ENCODE results near the gene IL16.
"Not testable (repeated sequence)": the region's sequence is repeated elsewhere in the genome, so short reads cannot be mapped to it uniquely, and the experiment has no call there.

IL16 gene

GRCh38 chr15:81346611-81347010 lies 149.9 kb downstream of the IL16 start:
- H3K4me3 Mint-ChIP-seq: no peak overlapping the region
- H3K27me3 Mint-ChIP-seq: no peaks in the 10 kb centered on the region
- peaks cover 6% of the 10 kb centered on the region for H3K4me1 Mint-ChIP-seq
- H3K27ac Mint-ChIP-seq: no peak overlapping the region
- peaks cover 4% of the 10 kb centered on the region for H3K36me3 Mint-ChIP-seq
- H3K9me3 Mint-ChIP-seq: no peaks in the 10 kb centered on the region

GRCh38 chr15:81347910-81348309 lies 151.2 kb downstream of the IL16 start:
- no peaks in the 10 kb centered on the region for H3K9me3 Mint-ChIP-seq
- peaks cover 4% of the 10 kb centered on the region for H3K36me3 Mint-ChIP-seq
- no peak overlapping the region for H3K27ac Mint-ChIP-seq
- H3K4me3 Mint-ChIP-seq: no peak overlapping the region
- H3K4me1 Mint-ChIP-seq: peaks cover 6% of the 10 kb centered on the region
- H3K27me3 Mint-ChIP-seq: no peaks in the 10 kb centered on the region

GRCh38 chr15:81348691-81349090 lies 152.0 kb downstream of the IL16 start:
- not testable (repeated sequence) for H3K4me1 Mint-ChIP-seq, H3K27me3 Mint-ChIP-seq, H3K36me3 Mint-ChIP-seq, H3K4me3 Mint-ChIP-seq, H3K27ac Mint-ChIP-seq, H3K9me3 Mint-ChIP-seq

- H3K36me3 Mint-ChIP-seq: peaks cover 4% of the 10 kb centered on the region
- no peaks in the 10 kb centered on the region for H3K27me3 Mint-ChIP-seq
- H3K4me1 Mint-ChIP-seq: peaks cover 6% of the 10 kb centered on the region
- no peak overlapping the region for H3K4me3 Mint-ChIP-seq
- no peaks in the 10 kb centered on the region for H3K9me3 Mint-ChIP-seq
- no peak overlapping the region for H3K27ac Mint-ChIP-seq
Measured at GRCh38 chr15:81349271-81349670, 152.6 kb downstream of the IL16 start.

- H3K36me3 Mint-ChIP-seq: peaks cover 1% of the 10 kb centered on the region
- H3K4me1 Mint-ChIP-seq: peaks cover 4% of the 10 kb centered on the region
- H3K9me3 Mint-ChIP-seq: no peaks in the 10 kb centered on the region
- no peak overlapping the region for H3K27ac Mint-ChIP-seq
- H3K4me3 Mint-ChIP-seq: no peak overlapping the region
- H3K27me3 Mint-ChIP-seq: no peaks in the 10 kb centered on the region
Measured at GRCh38 chr15:81351651-81352050, 155.0 kb downstream of the IL16 start.

- Mint-ChIP-seq H3K27ac (no peak overlapping the region), H3K4me1 (no peaks in the 10 kb centered on the region), H3K4me3 (no peak overlapping the region), H3K36me3 (peaks cover 1% of the 10 kb centered on the region), H3K9me3 (no peaks in the 10 kb centered on the region), H3K27me3 (no peaks in the 10 kb centered on the region)
Measured at GRCh38 chr15:81356252-81356651, 159.6 kb downstream of the IL16 start.

- no peaks in the 10 kb centered on the region for H3K27me3 Mint-ChIP-seq
- no peaks in the 10 kb centered on the region for H3K4me1 Mint-ChIP-seq
- no peaks in the 10 kb centered on the region for H3K9me3 Mint-ChIP-seq
- H3K36me3 Mint-ChIP-seq: peaks cover 1% of the 10 kb centered on the region
- no peak overlapping the region for H3K4me3 Mint-ChIP-seq
- no peak overlapping the region for H3K27ac Mint-ChIP-seq
Measured at GRCh38 chr15:81357180-81357686, 160.6 kb downstream of the IL16 start.

GRCh38 chr15:81358248-81358647 lies 161.6 kb downstream of the IL16 start:
- no peak overlapping the region for H3K4me3 Mint-ChIP-seq
- H3K27me3 Mint-ChIP-seq: no peaks in the 10 kb centered on the region
- no peak overlapping the region for H3K27ac Mint-ChIP-seq
- H3K36me3 Mint-ChIP-seq: peaks cover 1% of the 10 kb centered on the region
- no peaks in the 10 kb centered on the region for H3K9me3 Mint-ChIP-seq
- no peaks in the 10 kb centered on the region for H3K4me1 Mint-ChIP-seq

GRCh38 chr15:81360491-81360890 lies 163.8 kb downstream of the IL16 start:
- no peak overlapping the region for H3K27ac Mint-ChIP-seq
- H3K4me1 Mint-ChIP-seq: no peaks in the 10 kb centered on the region
- H3K36me3 Mint-ChIP-seq: peaks cover 1% of the 10 kb centered on the region
- no peaks in the 10 kb centered on the region for H3K9me3 Mint-ChIP-seq
- no peak overlapping the region for H3K4me3 Mint-ChIP-seq
- no peaks in the 10 kb centered on the region for H3K27me3 Mint-ChIP-seq

GRCh38 chr15:81361891-81362290 lies 165.2 kb downstream of the IL16 start:
- no peaks in the 10 kb centered on the region for H3K9me3 Mint-ChIP-seq
- no peaks in the 10 kb centered on the region for H3K27me3 Mint-ChIP-seq
- no peak overlapping the region for H3K27ac Mint-ChIP-seq
- H3K4me3 Mint-ChIP-seq: no peak overlapping the region
- no peaks in the 10 kb centered on the region for H3K4me1 Mint-ChIP-seq
- H3K36me3 Mint-ChIP-seq: peaks cover 1% of the 10 kb centered on the region

- H3K36me3 Mint-ChIP-seq: peaks cover 1% of the 10 kb centered on the region
- H3K4me1 Mint-ChIP-seq: no peaks in the 10 kb centered on the region
- H3K4me3 Mint-ChIP-seq: no peak overlapping the region
- H3K9me3 Mint-ChIP-seq: no peaks in the 10 kb centered on the region
- H3K27ac Mint-ChIP-seq: no peak overlapping the region
- H3K27me3 Mint-ChIP-seq: no peaks in the 10 kb centered on the region
Measured at GRCh38 chr15:81362790-81363189, 166.1 kb downstream of the IL16 start.

GRCh38 chr15:81363276-81363675 lies 166.6 kb downstream of the IL16 start:
- no peaks in the 10 kb centered on the region for H3K27me3 Mint-ChIP-seq
- H3K9me3 Mint-ChIP-seq: no peaks in the 10 kb centered on the region
- peaks cover 1% of the 10 kb centered on the region for H3K36me3 Mint-ChIP-seq
- no peaks in the 10 kb centered on the region for H3K4me1 Mint-ChIP-seq
- H3K27ac Mint-ChIP-seq: no peak overlapping the region
- no peak overlapping the region for H3K4me3 Mint-ChIP-seq

Measured in activated naive CD4-positive, alpha-beta T cell treated with anti-CD3 and anti-CD28 coated beads, Interleukin-2, amount 50 U/mL, for 24 hours (primary cell).